HG02938 (cell line): ENCODE results near the gene EPB41L3.
"Not testable (repeated sequence)": the region's sequence is repeated elsewhere in the genome, so short reads cannot be mapped to it uniquely, and the experiment has no call there.

ENCODE experiments used
- ATAC-seq: cut with Tn5 transposase; IDR thresholded peaks from one replicate; pipeline ENCODE4 v1.9.1; 2021; ENCODE audit warnings: mild to moderate bottlenecking, moderate library complexity; ENCODE audit not compliant: unreplicated experiment

EPB41L3 gene

DNA sequence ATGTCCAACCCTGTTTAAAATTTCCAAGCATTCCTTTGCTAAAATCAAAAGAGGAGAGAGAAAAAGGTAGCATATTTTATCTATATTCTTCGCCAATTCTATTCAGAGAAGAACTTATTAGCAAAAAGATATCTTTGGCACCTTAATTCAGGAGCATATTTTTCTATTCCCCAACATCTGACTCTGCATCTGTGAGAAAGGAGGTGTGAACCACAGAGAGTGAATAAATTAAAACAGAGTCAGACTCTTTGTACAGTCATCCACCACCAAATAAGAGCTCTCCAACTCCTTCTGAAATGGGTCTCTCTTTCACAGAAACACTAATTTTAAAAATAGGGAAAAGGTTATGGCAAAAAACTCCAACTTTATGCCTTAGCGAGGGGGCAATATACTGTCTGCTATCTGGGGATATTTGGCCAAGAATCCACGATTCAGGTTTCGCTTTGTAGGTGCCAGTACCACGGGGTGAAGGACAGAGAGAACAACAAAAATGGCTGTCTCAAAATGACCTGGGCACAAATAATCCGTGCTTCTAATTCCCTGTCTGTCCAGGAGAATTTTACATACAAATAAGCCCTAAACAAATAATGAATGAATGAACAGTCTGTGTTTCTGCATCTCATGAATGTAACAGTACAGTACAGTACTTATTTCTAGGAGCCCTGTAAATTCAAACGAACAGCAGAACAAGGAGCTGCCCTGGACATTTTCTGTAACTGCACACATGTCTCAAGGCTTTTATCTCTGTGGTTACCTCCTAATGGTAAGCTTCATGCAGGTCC lies 43.4 kb downstream of the EPB41L3 start:
- no peak for ATAC-seq

DNA sequence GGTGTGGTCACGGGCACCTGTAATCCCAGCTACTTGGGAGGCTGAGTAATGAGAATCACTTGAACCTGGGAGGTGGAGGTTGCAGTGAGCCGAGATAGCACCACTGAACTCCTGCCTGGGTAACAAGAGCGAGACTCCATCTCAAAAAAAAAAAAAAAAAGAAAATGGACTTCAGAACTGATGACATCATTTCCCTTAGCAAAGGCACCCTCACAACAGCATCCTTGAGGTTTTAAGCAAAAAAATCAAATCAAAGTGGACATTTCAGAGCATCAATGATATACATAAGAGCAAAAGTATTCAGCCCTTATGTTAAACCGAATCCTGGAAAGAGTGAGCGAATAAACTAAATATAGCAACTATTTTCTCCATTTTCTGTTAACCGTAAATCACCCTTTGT lies 45.3 kb downstream of the EPB41L3 start:
- no peak for ATAC-seq

DNA sequence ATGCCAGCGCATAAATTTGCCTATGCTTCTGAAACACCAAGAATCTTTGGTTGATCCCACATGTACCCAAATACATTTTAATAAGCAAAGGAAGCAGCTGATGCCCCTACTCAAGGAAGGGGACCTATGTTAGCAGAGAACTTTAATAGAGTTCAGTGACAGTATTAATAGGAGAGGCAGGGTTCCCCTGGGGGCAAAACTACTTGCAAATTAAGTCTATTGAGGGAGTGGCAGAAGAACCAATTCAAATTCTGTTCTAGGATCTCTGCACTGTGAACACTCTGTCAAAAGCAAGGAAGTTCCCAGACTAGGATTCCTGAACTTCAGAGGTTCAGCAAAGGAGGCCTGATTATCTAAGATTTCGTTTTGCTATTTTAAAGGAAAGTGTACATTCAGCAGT lies 47.5 kb downstream of the EPB41L3 start:
- ATAC-seq, result no peak

DNA sequence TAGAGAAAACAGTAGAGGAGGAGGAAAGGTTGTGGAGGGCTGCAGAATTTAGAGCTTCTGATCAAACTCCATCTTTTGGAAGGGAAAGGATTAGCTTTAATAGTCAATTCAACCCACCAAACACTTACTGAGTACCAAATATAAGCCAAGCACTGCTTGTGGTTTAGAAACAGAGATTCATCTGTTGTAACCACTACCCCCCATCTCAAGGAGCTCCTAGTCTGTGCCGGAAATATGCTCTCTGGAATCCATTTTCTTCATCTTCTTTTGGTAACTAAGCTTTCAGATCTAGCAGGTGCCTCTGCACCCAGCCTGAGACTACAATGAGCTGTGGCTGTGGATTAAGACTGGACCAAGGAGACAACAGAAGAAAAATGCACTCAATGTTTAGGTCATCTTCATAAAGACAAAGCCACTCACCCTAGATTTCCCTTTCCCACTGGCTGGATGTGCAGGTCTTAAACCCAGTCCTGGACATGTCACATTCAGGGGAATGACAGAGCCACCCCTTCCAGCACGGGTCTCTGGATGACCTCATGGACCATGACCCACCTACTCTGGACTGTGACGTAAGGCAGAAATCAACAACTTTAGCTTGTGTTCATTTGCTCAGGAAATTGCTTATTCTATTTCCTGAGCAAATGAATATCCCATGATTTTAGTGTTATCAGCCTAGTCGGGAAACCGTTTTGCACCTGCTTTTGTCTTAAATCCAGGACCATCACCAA lies 52.9 kb downstream of the EPB41L3 start:
- ATAC-seq, result no peak

DNA sequence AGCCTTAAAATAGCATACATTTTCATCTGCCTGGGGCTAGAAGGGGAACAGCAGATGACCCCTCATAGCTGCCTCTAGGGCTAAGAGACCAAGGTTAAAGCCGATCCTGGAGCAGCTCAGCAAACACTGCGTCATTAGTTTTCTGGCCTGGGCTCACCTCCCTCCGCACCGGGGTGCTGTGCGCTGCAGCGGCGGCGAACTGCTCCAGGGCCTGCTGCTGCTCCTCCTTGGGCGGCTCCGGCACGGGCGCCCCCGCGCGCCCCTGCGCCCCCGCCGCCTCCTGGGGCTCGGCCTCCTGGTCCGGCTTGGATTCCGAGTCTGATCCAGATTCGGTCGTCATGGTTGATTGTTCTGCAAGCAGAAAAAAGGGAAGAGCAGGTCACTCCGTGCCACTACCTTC lies 55.0 kb downstream of the EPB41L3 start:
- no peak for ATAC-seq

DNA sequence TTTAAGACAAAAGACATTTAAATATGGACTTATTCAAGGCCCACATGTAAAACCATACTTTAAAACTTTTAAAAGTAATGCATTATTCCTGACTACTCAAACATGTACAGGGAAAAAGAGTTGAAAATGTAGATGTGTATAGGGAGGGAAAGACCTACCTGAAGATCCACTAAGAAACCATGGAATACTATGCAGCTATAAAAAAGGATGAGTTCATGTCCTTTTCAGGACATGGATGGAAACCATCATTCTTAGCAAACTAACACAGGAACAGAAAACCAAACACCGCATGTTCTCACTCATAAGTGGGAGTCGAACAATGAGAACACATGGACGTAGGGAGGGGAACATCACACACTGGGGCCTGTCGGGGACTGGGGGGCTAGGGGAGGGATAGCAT lies 55.8 kb downstream of the EPB41L3 start:
- ATAC-seq, result not testable (repeated sequence)

DNA sequence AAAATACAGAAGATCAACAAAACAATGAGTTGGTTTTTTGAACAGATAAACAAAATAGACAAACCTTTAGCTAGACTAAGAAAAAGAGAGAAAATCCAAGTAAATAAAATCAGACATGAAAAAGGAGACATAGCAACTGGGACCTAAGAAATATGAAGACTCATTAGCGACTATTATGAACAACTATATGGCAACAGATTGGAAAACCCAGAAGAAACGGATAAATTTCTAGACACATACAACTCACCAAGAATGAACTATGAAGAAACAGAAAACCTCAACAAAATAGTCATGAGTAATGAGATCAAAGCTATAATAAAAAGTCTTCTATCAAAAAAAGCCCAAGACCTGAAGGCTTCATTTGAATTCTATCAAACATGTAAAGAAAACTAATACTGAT lies 59.3 kb downstream of the EPB41L3 start:
- no peak for ATAC-seq

DNA sequence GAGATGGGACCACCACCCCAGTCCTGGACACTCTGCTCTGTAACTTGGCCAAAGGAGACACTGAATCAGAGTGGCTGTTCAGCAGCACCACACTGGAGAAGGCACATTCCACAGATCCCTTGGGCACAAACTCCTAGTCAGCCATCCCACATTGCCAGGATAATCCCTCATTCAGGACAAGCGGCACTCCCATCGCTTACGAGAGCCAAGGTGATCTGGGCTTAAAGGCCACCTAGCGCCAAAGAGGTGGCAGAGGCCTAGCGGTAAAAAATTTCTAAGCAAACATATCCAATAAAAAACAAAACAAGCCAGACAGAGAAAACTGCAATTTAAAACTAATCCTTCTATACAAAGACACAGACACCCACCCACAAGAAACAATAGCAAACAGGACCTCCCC lies 62.2 kb downstream of the EPB41L3 start:
- no peak for ATAC-seq

DNA sequence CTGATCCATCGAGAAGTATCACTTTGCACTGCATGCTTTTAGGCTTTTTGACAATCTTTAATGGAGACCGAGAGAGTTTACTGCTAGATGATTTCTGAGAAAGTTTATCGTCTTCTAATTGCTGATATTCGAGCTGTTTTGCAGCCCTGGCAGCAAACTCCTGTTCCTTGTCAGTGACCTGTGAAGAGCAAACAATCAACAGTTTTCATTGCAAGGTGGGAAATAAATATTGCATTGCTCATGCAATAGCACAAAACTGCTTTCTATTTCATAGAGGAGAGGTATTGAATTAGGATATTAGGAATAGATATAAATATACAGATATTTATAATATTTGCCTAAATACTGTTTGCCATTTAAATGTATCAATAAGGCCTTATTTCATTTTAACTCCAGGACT lies 65.5 kb downstream of the EPB41L3 start:
- no peak for ATAC-seq

DNA sequence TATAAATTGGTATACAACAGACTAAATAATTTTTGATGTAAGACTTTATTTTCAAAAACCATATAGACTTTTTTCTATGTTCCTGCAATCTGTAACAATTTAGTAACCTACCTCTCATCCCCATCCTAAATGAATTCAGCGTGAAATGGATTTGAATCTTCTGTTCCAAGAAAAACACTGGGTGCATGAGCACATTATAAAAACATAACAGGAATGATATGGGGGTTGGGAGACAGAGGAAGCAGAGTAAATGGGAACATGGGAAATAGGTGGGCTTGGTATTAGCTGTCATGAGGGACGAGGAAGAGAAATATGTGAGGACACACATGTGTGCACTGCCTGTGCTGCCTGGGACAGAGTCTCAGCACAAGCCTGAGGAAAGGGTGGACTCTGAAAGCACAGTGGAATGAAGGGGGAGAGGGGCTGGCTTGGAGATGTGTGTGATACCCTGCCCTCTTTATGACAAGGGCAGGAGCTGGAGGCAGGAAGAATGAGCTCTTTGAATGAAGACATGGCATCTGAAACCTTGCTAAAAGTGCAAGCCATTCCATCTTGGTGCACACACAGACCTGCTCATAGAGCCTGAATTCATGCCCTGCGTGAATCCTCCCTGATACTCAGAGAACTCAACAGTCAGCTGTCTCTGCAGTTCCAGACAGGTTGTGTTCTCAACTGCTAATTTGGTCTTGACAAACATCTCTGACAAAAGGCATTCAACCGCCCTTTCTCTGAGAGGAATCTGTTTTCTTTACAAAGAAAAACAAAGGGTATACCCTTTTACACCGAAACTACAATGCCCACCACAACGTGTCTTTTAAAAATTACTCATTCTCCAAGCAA lies 66.6 kb downstream of the EPB41L3 start:
- ATAC-seq, result no peak

DNA sequence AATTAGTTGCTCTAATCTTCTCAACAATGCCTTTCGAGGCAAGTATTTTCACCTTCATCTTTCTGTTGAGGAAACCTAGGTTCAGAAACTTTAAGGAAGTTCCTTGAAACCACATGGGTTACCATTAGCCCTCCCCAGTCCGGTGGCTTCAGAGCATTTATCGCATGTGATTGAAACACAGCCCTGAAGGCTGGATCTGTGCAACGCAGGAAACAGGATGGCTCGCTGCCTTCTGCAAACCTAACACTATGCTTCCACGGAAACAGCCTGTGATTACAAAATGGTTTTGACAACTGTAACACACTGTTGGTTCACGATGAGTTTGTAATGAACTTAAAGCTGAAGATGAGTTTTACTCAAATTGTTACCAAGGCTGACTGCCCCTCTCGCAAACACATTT lies 68.5 kb downstream of the EPB41L3 start:
- ATAC-seq, result no peak

DNA sequence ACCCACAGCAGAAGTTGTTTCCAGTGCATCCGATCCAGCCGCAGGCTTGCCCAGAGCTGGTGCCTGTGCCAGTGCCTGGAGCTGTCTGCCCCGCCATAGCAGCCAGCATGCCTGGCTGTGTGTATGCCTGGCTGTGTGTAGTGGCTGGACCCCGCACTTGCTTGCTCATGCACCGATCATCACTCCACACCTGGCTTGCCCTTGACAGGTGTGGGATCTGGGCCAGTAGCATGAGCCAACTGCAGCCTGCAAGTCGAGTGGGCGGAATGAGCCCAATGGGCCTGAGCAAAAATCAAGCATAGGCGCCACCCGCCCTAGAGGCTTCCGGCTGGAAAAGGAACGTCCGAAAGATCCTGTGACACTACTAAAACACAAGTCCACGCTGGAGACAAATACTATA lies 74.5 kb downstream of the EPB41L3 start:
- ATAC-seq, result no peak

DNA sequence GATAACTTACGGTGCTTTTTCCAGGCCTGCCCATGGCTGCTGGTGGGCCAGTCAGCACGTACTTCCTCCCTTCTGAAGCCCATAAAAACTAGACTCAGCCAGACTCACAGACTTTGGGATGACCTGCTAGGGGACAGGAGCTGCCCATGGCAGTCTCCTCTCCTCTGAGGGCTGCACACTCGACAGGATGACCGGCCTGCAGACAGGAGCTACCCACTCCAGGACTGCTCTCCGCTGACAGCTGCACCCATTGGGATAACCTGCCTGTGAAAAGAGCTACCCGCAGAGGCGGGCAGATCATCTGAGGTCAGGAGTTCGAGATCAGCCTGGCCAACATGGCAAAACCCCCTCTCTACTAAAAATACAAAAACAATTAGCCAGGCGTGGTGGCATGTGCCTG lies 75.4 kb downstream of the EPB41L3 start:
- no peak for ATAC-seq

DNA sequence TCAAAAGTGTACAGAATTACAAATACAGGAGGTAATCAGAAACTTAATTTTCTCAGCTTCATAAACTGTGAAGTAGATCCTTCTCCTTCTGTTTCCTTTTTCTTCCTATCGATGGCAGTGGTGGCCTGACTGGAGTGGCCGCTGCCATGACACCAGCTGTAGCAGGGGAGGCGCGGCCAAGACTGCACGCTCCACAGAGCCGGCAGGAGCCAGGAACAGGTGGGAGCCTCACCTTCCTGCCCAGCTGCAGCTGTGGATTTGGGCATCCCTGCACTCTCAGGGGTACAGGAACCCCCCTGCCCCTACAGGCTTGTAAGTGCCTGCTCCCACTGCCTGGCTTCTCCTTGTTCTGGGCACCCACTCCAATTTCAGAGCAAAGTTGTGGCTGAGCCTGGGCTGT lies 76.1 kb downstream of the EPB41L3 start:
- ATAC-seq, result no peak

DNA sequence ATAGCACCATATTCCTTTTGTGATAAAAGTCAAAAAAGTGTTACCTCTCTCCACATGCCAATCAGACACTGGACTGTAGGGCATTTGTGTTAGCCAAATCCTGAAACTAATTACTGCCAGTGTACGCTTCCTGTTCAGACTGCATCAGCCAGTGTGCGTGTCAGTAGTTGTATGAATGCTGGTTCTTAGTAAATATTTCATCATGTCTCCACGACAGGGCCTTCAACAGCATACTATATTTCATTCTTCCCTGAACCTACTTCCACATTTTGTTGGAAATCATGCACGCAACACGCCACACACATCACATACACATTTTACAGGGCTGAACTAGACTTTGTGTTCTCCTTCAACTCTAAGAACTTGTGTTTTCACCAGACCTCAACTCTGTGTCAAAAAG lies 77.5 kb downstream of the EPB41L3 start:
- no peak for ATAC-seq

DNA sequence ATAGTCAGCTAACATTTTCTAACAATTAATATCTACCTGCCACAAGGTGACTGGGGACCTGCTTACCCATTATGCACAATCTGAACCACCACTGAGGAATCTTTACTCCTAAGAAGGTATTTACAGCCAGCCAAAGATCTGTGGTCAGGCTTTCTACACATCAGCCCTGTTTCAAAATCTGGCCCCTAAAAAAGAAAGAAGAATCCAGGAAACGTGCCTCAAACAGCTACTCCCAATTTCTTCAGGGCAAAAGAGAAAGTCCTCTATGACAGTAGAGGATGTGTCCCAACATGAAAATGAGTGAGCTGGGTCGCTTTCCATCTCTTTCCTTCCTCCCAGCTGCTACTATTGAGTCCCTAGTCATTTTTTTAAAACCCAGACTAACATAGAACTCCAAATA lies 79.5 kb downstream of the EPB41L3 start:
- ATAC-seq, result no peak

DNA sequence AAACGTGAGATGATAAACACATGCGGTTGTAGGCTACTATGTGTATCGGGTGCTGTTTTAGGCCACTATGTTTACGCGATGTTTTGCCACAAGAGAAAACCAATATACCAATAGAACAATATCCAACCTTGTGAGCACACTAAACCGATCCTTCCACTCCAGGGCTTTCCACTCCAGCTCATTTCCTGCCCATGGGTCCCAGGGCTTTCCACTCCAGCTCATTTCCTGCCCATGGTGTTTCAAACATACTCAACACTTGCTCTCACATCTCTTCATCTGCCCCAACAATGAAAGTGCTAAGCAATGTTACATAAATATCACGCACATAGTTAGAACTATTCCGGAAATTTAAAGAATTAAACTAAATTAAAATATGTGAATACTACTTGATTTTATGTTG lies 80.0 kb downstream of the EPB41L3 start:
- no peak for ATAC-seq

DNA sequence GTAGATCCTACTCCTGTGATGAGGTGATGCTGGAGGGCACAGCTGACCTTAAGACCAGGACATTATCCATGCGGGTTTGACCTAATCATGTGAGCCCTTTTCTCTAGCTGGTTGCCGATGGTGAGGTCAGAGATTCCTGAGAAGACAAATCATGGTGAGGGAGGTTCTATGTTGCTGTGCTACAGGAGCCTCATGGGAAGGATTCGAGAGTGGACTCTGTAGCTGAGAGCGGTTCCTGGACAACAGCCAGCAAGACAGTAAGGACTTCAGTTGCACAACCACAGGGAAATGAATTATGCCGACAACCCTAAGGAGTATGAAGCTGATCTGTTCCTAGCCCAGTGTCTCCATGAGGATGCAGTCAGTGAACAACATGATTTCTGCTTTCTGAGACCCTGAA lies 80.4 kb downstream of the EPB41L3 start:
- no peak for ATAC-seq

DNA sequence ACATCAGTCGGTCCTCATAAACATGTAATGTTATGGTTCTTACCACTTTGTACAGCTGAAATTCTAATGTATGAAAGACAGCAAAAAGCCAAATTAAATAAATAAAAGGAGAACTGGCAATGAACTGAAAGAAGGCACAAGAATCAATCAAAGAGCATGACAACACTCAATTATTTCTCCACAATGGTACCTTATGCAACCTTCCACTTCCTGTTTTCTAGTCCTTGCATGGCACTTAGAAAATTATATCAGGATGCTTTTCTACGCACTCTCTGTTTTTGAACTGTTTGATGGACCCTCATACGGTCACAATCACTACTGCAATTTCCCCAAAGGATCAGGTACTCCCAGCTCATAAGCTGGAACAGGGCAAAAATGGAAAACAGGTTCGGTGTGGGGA lies 81.6 kb downstream of the EPB41L3 start:
- no peak for ATAC-seq

DNA sequence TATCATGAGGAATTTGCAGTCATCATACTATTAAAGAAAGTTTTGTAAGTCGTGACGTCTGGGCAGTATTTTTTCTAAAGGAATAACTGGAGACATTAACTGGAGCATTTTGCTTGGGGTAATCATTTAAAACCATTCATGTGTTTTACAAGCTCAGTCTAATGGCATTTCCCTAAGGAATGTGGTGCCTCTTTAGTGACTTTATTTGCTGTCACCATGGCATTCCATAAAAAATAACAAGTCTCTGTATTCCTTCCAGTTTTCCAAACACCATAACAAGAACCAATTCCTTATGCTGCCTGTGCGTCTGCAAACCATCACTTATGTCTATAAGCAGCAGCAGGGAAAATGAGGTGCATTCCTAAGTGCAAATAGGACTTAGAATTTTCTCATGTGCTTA lies 82.8 kb downstream of the EPB41L3 start:
- no peak for ATAC-seq

DNA sequence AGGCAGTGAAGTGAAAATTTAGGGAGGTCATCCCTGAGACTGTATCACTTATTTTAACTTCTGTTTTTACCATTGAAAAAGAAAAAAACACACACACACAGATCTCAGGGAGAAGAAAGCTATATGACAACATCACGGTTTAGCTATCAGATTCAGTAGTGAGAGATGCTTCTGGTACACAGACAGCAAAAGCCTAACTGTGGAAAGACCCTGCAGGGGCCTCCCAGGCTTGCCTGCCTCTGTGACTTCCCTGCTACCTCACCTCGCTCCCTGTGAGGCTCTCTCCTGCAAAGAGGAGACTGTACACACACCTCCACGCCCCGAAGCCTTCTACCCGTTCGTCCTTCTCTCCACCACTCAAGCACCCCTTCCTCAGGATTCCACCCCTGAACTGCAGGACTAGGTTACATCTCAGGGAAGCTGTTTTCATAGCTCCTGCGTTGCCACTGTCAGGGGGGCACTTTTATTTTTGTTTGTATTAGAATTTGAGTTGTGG lies 86.3 kb downstream of the EPB41L3 start:
- ATAC-seq, result no peak
